Measurements from ENCODE around the gene KY. TPM values are rescaled to one million over a fixed set of nuclear protein-coding genes. Genes with fewer than 3 reads are reported as not detected.

The KY gene
- total and polyA plus RNA-seq, 10 of the 15 experiments (the other 5 are each of a cell fraction or from before 2014, with no cell fraction given): 0.04 to 0.11 TPM; not detected in 8

DNA sequence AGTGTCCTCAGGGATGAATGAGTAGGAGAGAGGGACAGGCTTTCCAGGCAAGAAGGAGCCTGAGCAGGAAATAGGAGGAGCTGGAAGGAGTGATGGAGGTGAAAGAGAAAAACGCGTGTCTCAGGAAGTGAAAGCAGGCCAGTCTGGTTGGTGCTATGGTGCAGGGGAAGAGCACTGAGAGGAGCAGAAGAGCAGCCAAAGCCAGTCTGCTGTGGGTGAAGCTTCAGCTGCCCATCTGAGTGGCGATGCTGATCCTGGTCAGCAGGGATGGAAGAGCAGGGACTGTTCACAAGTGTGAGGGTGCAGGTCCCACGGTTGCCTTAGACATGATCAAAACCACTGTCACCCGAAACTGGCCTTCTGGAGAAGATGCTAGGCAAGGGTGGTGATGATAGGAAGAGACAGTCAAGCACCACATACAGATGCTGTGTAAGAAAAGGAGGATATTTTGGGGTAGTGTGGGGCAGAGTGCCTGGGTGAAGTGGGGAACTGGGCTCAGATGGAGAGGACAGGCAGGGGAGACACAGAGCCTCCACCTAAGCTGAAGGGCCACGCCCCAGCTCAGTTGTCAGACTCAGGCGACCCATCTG is 5.5 kb upstream of the KY start:
- CTCF ChIA-PET: interaction anchor here (1.1 kb wide), 1 partner anchor 56 kb away, joined by 3 read pairs; no protein-coding TSS in a partner anchor
- SMC1A ChIA-PET (ENCODE audit: uncharacterized antibody, unreplicated experiment): no interaction called here
- Histone ChIP-seq H3K9ac (ENCODE audit: control insufficient read depth, insufficient read depth, low read length) (no peak overlapping the region), H3K79me2 (ENCODE audit: control insufficient read depth, insufficient read depth, low read length) (no peaks in the 10 kb centered on the region), H3K4me1 (ENCODE audit: control insufficient read depth, insufficient read depth, low read length) (no peaks in the 10 kb centered on the region), H3K4me3 (no peak overlapping the region), H3K36me3 (ENCODE audit: control insufficient read depth in 2 of 2, insufficient read depth in 2 of 2, low read length in 1 of 2) (no peaks in the 10 kb centered on the region), H3K4me2 (ENCODE audit: control insufficient read depth, insufficient read depth) (no peak overlapping the region), H2AFZ (ENCODE audit: control insufficient read depth, low read depth, low read length) (no peak overlapping the region), H3K9me3 (replicated peaks; ENCODE audit: control insufficient read depth, insufficient read depth, low read length) (no peaks in the 10 kb centered on the region), H3K27ac (ENCODE audit: control insufficient read depth, insufficient read depth) (no peak overlapping the region), H3K27me3 (replicated peaks in 1 of 2; ENCODE audit: control insufficient read depth in 2 of 2, insufficient read depth in 2 of 2, low read length in 1 of 2) (no peaks in the 10 kb centered on the region; a peak in 2 of 4 replicates), H4K20me1 (ENCODE audit: control insufficient read depth, insufficient read depth) (no peaks in the 10 kb centered on the region; the same call in 1 of the 2 replicates)
- TF ChIP-seq SREBF2 (IDR thresholded peaks at IDR 0.05; ENCODE audit: low read length) (no peak), PAX5 (IDR thresholded peaks at IDR 0.05; ENCODE audit: borderline replicate concordance, low read depth, low read length) (no peak)
- no TSS peak for BruUV-seq (replicated peaks)
- POLR2A ChIA-PET: no interaction called here
- DNase-seq (ENCODE audit: low read depth, low spot score) (no peak), FAIRE-seq (no peak), ATAC-seq (no peak)
- RAD21 ChIA-PET (ENCODE audit: unreplicated experiment): no interaction called here
- intact Hi-C loops (cut with micrococcal nuclease; ENCODE audit: unreplicated experiment): no loop called here
- WGBS (ENCODE audit: insufficient coverage, insufficient replicate concordance, low lambda C conversion rate, missing lambda C conversion rate): 7% methylated on average over 7 of the region's 7 CpGs
- in situ Hi-C loops (cut with MboI): no loop called here

DNA sequence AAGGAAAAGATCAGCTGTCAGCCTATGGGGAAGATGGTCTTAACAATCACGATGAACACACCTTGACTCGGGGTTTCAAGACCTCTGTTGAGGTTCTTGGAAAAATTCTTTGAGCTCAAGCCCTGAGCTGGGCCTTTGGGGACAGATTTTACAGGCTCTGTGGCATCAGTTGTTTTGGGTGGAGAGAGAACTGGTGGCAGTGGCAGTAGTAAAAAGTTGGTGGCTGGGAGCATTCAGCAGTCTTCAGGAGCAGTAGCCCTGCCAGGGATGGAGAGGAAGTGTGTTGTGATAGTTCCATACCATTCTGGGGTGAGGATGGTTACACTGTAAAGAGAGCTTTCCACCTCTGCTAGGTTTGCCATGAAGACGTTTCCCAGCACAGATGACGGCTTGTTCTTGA is 4.9 kb upstream of the KY start:
- H3K4me2 ChIP-seq (ENCODE audit: control insufficient read depth, insufficient read depth): no peak overlapping the region
- peaks cover 0 to 1% of the 10 kb centered on the region in 2 experiments; a peak in 2 of 4 replicates for H3K27me3 ChIP-seq (replicated peaks in 1 of 2; ENCODE audit: control insufficient read depth in 2 of 2, insufficient read depth in 2 of 2, low read length in 1 of 2)
- intact Hi-C loops (cut with micrococcal nuclease; ENCODE audit: unreplicated experiment): no loop called here
- no peak overlapping the region for H3K27ac ChIP-seq (ENCODE audit: control insufficient read depth, insufficient read depth)
- ChIA-PET POLR2A (no interaction called here), CTCF (interaction anchor here (1.1 kb wide), 1 partner anchor 55 kb away, joined by 3 read pairs; no protein-coding TSS in a partner anchor), SMC1A (ENCODE audit: uncharacterized antibody, unreplicated experiment) (no interaction called here), RAD21 (ENCODE audit: unreplicated experiment) (no interaction called here)
- H3K9me3 ChIP-seq (replicated peaks; ENCODE audit: control insufficient read depth, insufficient read depth, low read length): no peaks in the 10 kb centered on the region
- H3K4me1 ChIP-seq (ENCODE audit: control insufficient read depth, insufficient read depth, low read length): no peaks in the 10 kb centered on the region
- H3K9ac ChIP-seq (ENCODE audit: control insufficient read depth, insufficient read depth, low read length): no peak overlapping the region
- ATAC-seq (no peak), FAIRE-seq (no peak), DNase-seq (ENCODE audit: low read depth, low spot score) (no peak)
- BruUV-seq (replicated peaks): no TSS peak
- 16% methylated on average over 4 of the region's 4 CpGs for WGBS (ENCODE audit: insufficient coverage, insufficient replicate concordance, low lambda C conversion rate, missing lambda C conversion rate)
- H4K20me1 ChIP-seq (ENCODE audit: control insufficient read depth, insufficient read depth): no peaks in the 10 kb centered on the region; the same call in 1 of the 2 replicates
- H3K79me2 ChIP-seq (ENCODE audit: control insufficient read depth, insufficient read depth, low read length): no peaks in the 10 kb centered on the region
- in situ Hi-C loops (cut with MboI): no loop called here
- no peak overlapping the region for H3K4me3 ChIP-seq
- no peak overlapping the region for H2AFZ ChIP-seq (ENCODE audit: control insufficient read depth, low read depth, low read length)
- H3K36me3 ChIP-seq (ENCODE audit: control insufficient read depth in 2 of 2, insufficient read depth in 2 of 2, low read length in 1 of 2): no peaks in the 10 kb centered on the region
- TF ChIP-seq, protein P1, sequence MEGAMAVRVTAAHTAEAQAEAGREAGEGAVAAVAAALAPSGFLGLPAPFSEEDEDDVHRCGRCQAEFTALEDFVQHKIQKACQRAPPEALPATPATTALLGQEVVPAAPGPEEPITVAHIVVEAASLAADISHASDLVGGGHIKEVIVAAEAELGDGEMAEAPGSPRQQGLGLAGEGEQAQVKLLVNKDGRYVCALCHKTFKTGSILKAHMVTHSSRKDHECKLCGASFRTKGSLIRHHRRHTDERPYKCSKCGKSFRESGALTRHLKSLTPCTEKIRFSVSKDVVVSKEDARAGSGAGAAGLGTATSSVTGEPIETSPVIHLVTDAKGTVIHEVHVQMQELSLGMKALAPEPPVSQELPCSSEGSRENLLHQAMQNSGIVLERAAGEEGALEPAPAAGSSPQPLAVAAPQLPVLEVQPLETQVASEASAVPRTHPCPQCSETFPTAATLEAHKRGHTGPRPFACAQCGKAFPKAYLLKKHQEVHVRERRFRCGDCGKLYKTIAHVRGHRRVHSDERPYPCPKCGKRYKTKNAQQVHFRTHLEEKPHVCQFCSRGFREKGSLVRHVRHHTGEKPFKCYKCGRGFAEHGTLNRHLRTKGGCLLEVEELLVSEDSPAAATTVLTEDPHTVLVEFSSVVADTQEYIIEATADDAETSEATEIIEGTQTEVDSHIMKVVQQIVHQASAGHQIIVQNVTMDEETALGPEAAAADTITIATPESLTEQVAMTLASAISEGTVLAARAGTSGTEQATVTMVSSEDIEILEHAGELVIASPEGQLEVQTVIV (IDR thresholded peaks at IDR 0.05; ENCODE audit: borderline replicate concordance, partially characterized antibody): no peak
- TF ChIP-seq, protein P2, sequence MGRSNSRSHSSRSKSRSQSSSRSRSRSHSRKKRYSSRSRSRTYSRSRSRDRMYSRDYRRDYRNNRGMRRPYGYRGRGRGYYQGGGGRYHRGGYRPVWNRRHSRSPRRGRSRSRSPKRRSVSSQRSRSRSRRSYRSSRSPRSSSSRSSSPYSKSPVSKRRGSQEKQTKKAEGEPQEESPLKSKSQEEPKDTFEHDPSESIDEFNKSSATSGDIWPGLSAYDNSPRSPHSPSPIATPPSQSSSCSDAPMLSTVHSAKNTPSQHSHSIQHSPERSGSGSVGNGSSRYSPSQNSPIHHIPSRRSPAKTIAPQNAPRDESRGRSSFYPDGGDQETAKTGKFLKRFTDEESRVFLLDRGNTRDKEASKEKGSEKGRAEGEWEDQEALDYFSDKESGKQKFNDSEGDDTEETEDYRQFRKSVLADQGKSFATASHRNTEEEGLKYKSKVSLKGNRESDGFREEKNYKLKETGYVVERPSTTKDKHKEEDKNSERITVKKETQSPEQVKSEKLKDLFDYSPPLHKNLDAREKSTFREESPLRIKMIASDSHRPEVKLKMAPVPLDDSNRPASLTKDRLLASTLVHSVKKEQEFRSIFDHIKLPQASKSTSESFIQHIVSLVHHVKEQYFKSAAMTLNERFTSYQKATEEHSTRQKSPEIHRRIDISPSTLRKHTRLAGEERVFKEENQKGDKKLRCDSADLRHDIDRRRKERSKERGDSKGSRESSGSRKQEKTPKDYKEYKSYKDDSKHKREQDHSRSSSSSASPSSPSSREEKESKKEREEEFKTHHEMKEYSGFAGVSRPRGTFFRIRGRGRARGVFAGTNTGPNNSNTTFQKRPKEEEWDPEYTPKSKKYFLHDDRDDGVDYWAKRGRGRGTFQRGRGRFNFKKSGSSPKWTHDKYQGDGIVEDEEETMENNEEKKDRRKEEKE (IDR thresholded peaks at IDR 0.05): no peak
- TF ChIP-seq POU2F2 (IDR thresholded peaks at IDR 0.05; ENCODE audit: borderline replicate concordance, low read depth, low read length) (no peak), IKZF2 (IDR thresholded peaks at IDR 0.05) (no peak), RELA (IDR thresholded peaks at IDR 0.05; ENCODE audit: borderline replicate concordance, partially characterized antibody) (no peak), EED (IDR thresholded peaks at IDR 0.05; ENCODE audit: low read depth) (no peak), HDGF (IDR thresholded peaks at IDR 0.05) (no peak), IRF4 (IDR thresholded peaks at IDR 0.05; ENCODE audit: low read depth, low read length) (no peak)
- TF ChIP-seq, protein P3, sequence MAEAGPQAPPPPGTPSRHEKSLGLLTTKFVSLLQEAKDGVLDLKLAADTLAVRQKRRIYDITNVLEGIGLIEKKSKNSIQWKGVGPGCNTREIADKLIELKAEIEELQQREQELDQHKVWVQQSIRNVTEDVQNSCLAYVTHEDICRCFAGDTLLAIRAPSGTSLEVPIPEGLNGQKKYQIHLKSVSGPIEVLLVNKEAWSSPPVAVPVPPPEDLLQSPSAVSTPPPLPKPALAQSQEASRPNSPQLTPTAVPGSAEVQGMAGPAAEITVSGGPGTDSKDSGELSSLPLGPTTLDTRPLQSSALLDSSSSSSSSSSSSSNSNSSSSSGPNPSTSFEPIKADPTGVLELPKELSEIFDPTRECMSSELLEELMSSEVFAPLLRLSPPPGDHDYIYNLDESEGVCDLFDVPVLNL (IDR thresholded peaks at IDR 0.05; ENCODE audit: low read depth, low read length): no peak
